ENCODE results near the gene XXYLT1. TPM values are rescaled to one million over a fixed set of nuclear protein-coding genes. Genes with fewer than 3 reads are reported as not detected.

Gene XXYLT1
- total and polyA plus RNA-seq, 9 of the 15 experiments (the other 6 are each of a cell fraction or from before 2014, with no cell fraction given), result 1.9 to 18.9 (median 15.0) TPM

DNA sequence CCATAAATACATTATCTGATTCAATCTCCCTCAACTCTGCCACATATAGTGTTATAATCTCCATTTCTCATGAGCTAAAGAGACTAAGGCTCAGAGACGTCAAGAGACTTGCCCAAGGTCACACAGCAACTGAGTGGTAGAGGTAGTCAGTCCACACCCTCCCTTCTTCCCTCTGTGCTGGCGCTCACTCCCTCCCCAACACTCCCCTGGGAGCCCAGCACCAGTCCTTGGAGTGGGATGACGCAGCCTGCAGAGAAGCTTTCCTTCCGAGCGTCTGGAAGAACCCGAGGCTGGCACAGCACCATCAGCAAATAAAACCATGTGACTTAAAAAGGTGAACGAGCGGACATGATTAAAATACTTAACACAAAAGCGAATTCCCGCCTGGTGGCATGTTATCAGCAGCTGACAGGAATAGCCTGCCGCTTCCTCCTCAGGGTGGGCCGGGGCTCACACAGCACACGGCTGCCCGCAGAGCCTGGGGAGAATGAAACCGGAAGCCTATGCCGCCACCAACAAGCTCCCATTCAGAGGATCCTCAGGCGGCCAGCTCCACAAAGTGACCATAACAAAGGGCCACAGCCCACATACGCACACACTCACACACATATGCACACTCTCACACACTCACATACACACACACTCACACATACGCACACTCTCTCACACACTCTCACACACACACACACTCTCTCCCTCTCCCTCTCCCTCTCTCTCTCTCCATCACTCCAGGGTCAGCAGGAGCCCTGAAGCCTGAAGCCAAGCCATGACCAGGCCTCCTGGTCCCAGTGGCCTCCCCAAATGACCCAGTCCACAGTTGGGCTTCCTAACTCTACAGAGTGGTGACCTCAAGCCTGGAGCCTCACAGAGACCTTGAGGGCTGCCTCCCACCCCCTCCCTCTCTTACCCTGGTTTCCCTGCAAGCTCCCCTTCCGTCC, 120.5 kb downstream of the XXYLT1 start (continued):
- TF ChIP-seq POLR2G (IDR thresholded peaks at IDR 0.05; ENCODE audit: low read depth, low read length) (peak; percentile 65), ZNF253 (CRISPR knock-in tag; conservative IDR thresholded peaks at IDR 0.05) (no peak), ZNF311 (CRISPR knock-in tag; IDR thresholded peaks at IDR 0.05) (peak; percentile 11), FUS (optimal IDR thresholded peaks at IDR 0.05; ENCODE audit: low read depth, low read length) (no peak), ELF1 (tag; IDR thresholded peaks at IDR 0.05) (peak; percentile 69), BDP1 (IDR thresholded peaks at IDR 0.05; ENCODE audit: insufficient read depth, insufficient read length) (no peak), ZNF830 (CRISPR knock-in tag; IDR thresholded peaks at IDR 0.05) (no peak), FOXK1 (CRISPR knock-in tag; IDR thresholded peaks at IDR 0.05; ENCODE audit: borderline replicate concordance) (no peak), MAZ (CRISPR knock-in tag; conservative IDR thresholded peaks at IDR 0.05 in 1 of 2, IDR thresholded peaks at IDR 0.05 in 1 of 2) (peak; percentile 61 to 67; a peak in 2 of 4 replicates), TAL1 (IDR thresholded peaks at IDR 0.05) (peak; percentile 28; the same call in 1 of the 2 replicates), SMAD2 (IDR thresholded peaks at IDR 0.05; ENCODE audit: low read depth, low read length) (no peak), MCM2 (IDR thresholded peaks at IDR 0.05; ENCODE audit: low read depth) (no peak), POLR3A (IDR thresholded peaks at IDR 0.05; ENCODE audit: borderline replicate concordance, extremely low read depth, insufficient read depth, insufficient read length) (no peak), NUFIP1 (IDR thresholded peaks at IDR 0.05; ENCODE audit: partially characterized antibody) (peak; percentile 30), SOX6 (IDR thresholded peaks at IDR 0.05) (no peak; the same call in none of the 2 replicates), RBM34 (IDR thresholded peaks at IDR 0.05; ENCODE audit: borderline replicate concordance, insufficient read depth, low read length) (no peak), MBD2 (IDR thresholded peaks at IDR 0.05; ENCODE audit: borderline replicate concordance, low read depth) (no peak), ZNF324 (CRISPR knock-in tag; IDR thresholded peaks at IDR 0.05) (no peak; the same call in 1 of the 2 replicates)
- TF ChIP-seq, protein P1, sequence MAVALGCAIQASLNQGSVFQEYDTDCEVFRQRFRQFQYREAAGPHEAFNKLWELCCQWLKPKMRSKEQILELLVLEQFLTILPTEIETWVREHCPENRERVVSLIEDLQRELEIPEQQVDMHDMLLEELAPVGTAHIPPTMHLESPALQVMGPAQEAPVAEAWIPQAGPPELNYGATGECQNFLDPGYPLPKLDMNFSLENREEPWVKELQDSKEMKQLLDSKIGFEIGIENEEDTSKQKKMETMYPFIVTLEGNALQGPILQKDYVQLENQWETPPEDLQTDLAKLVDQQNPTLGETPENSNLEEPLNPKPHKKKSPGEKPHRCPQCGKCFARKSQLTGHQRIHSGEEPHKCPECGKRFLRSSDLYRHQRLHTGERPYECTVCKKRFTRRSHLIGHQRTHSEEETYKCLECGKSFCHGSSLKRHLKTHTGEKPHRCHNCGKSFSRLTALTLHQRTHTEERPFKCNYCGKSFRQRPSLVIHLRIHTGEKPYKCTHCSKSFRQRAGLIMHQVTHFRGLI (CRISPR knock-in tag; IDR thresholded peaks at IDR 0.05), result peak; percentile 76
- TF ChIP-seq, protein P2, sequence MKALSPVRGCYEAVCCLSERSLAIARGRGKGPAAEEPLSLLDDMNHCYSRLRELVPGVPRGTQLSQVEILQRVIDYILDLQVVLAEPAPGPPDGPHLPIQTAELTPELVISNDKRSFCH (CRISPR knock-in tag; IDR thresholded peaks at IDR 0.05), result no peak
- TF ChIP-seq, protein P2 (tag; IDR thresholded peaks at IDR 0.05), result peak; percentile 87
- TF ChIP-seq, protein P3, sequence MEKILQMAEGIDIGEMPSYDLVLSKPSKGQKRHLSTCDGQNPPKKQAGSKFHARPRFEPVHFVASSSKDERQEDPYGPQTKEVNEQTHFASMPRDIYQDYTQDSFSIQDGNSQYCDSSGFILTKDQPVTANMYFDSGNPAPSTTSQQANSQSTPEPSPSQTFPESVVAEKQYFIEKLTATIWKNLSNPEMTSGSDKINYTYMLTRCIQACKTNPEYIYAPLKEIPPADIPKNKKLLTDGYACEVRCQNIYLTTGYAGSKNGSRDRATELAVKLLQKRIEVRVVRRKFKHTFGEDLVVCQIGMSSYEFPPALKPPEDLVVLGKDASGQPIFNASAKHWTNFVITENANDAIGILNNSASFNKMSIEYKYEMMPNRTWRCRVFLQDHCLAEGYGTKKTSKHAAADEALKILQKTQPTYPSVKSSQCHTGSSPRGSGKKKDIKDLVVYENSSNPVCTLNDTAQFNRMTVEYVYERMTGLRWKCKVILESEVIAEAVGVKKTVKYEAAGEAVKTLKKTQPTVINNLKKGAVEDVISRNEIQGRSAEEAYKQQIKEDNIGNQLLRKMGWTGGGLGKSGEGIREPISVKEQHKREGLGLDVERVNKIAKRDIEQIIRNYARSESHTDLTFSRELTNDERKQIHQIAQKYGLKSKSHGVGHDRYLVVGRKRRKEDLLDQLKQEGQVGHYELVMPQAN (IDR thresholded peaks at IDR 0.05; ENCODE audit: borderline replicate concordance), result peak; percentile 82; the same call in 1 of the 2 replicates
- TF ChIP-seq, protein P4, sequence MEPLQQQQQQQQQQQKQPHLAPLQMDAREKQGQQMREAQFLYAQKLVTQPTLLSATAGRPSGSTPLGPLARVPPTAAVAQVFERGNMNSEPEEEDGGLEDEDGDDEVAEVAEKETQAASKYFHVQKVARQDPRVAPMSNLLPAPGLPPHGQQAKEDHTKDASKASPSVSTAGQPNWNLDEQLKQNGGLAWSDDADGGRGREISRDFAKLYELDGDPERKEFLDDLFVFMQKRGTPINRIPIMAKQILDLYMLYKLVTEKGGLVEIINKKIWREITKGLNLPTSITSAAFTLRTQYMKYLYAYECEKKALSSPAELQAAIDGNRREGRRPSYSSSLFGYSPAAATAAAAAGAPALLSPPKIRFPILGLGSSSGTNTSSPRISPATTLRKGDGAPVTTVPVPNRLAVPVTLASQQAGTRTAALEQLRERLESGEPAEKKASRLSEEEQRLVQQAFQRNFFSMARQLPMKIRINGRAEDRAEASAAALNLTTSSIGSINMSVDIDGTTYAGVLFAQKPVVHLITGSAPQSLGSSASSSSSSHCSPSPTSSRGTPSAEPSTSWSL (CRISPR knock-in tag; IDR thresholded peaks at IDR 0.05; ENCODE audit: borderline replicate concordance), result no peak

Data from K562 (cell line).